Vagina (tissue), 2 donors: ENCODE results near the gene SLC26A2. TPM values are rescaled to one million over a fixed set of nuclear protein-coding genes. Genes with fewer than 3 reads are reported as not detected.

Experiments
- DNase-seq, 2 donors: peaks; one replicate each; pipeline ENCODE4 v3.0.0-alpha.2; 2017; ENCODE audit errors: extremely low spot score in 2 of 2
- H3K27ac ChIP-seq: fragments of 200-600 bp; sonication (generic); one replicate; pipeline ENCODE4 v1.5.1; 2019
- H3K27me3 ChIP-seq: fragments of 200-600 bp; sonication (generic); one replicate; pipeline ENCODE4 v1.5.1; 2019
- H3K36me3 ChIP-seq, 2 donors: fragments of 200-600 bp; sonication (generic); one replicate each; pipeline ENCODE4 v1.5.1; 2017 to 2019
- H3K4me1 ChIP-seq: fragments of 200-600 bp; sonication (generic); one replicate; pipeline ENCODE4 v1.5.1; 2019
- H3K4me3 ChIP-seq, 2 donors: fragments of 200-600 bp; sonication (generic); 1 replicate in 1 of 2; 2 replicates in 1 of 2; pipeline ENCODE4 v1.5.1; 2016 to 2019
- H3K9me3 ChIP-seq: fragments of 200-600 bp; sonication (generic); one replicate; pipeline ENCODE4 v1.5.1; 2019
- CTCF ChIP-seq, 3 experiments: fragments of 450-650 bp in 2 of 3; fragments of 200-600 bp in 1 of 3; sonication (generic) in 1 of 3; IDR thresholded peaks; one replicate each; pipeline ENCODE4 v1.5.1; 2017 to 2019; ENCODE audit warnings: antibody characterized with exemption in 3 of 3, mild to moderate bottlenecking in 2 of 3, moderate library complexity in 2 of 3
- POLR2A ChIP-seq, 2 donors: fragments of 450-650 bp; IDR thresholded peaks; one replicate each; pipeline ENCODE4 v1.6.1; 2017; ENCODE audit warnings: antibody characterized with exemption in 2 of 2, mild to moderate bottlenecking in 2 of 2, moderate library complexity in 2 of 2
- POLR2AphosphoS5 ChIP-seq, 2 donors: sonication (generic); formaldehyde crosslinking; IDR thresholded peaks; one replicate each; pipeline ENCODE4 v1.9.0; 2017; ENCODE audit warnings: antibody characterized with exemption in 2 of 2, mild to moderate bottlenecking in 2 of 2, low read depth in 1 of 2; ENCODE audit not compliant: insufficient read depth in 1 of 2
- intact Hi-C: fragments of 100-400 bp; cut with DNase I; formaldehyde crosslinking; loops from one replicate; pipeline ENCODE4 v1.15.1; 2023
- total RNA-seq: library from RNA; depleted of rRNA; stranded (reverse); fragments of >200 nt; gene quantifications from one replicate; pipeline ENCODE4 v1.2.3, GENCODE V29; 2016

Gene SLC26A2
- total RNA-seq, 1 donor from 2014 or later, result 13.3 TPM

- no peak overlapping the region for H3K4me3 ChIP-seq
- peaks cover 0 to 77% of the 10 kb centered on the region in 2 donors for H3K36me3 ChIP-seq
- intact Hi-C loops, result no loop called here
- H3K27ac ChIP-seq, result no peak overlapping the region
- TF ChIP-seq CTCF (IDR thresholded peaks at IDR 0.05) (no peak), POLR2AphosphoS5 (IDR thresholded peaks at IDR 0.05; ENCODE audit: insufficient read depth in 1 of 2, low read depth in 1 of 2) (no peak), POLR2A (IDR thresholded peaks at IDR 0.05) (no peak)
- H3K27me3 ChIP-seq, result no peaks in the 10 kb centered on the region
- H3K9me3 ChIP-seq, result no peaks in the 10 kb centered on the region
- H3K4me1 ChIP-seq, result no peaks in the 10 kb centered on the region
- DNase-seq, result no peak
Measured at GRCh38 chr5:150009671-150010387, 49.3 kb downstream of the SLC26A2 start.

- DNase-seq, result no peak
- intact Hi-C loops, result no loop called here
- Histone ChIP-seq H3K36me3 (peaks cover 0 to 81% of the 10 kb centered on the region in 2 donors), H3K27me3 (no peaks in the 10 kb centered on the region), H3K4me1 (no peaks in the 10 kb centered on the region), H3K27ac (no peak overlapping the region), H3K4me3 (no peak overlapping the region), H3K9me3 (no peaks in the 10 kb centered on the region)
- TF ChIP-seq POLR2A (IDR thresholded peaks at IDR 0.05), result no peak
- TF ChIP-seq POLR2AphosphoS5 (IDR thresholded peaks at IDR 0.05; ENCODE audit: insufficient read depth in 1 of 2, low read depth in 1 of 2), result no peak
- no peak for TF ChIP-seq CTCF (IDR thresholded peaks at IDR 0.05)
Measured at GRCh38 chr5:150013931-150014330, 53.4 kb downstream of the SLC26A2 start.

- TF ChIP-seq POLR2AphosphoS5 (IDR thresholded peaks at IDR 0.05; ENCODE audit: insufficient read depth in 1 of 2, low read depth in 1 of 2) (no peak), CTCF (IDR thresholded peaks at IDR 0.05) (no peak), POLR2A (IDR thresholded peaks at IDR 0.05) (no peak)
- no peak for DNase-seq
- Histone ChIP-seq H3K36me3 (peaks cover 0 to 83% of the 10 kb centered on the region in 2 donors), H3K9me3 (no peaks in the 10 kb centered on the region), H3K27ac (no peak overlapping the region), H3K27me3 (no peaks in the 10 kb centered on the region), H3K4me1 (no peaks in the 10 kb centered on the region), H3K4me3 (no peak overlapping the region)
- intact Hi-C loops, result no loop called here
Measured at GRCh38 chr5:150014456-150014855, 53.9 kb downstream of the SLC26A2 start.

- TF ChIP-seq POLR2A (IDR thresholded peaks at IDR 0.05) (no peak), POLR2AphosphoS5 (IDR thresholded peaks at IDR 0.05; ENCODE audit: insufficient read depth in 1 of 2, low read depth in 1 of 2) (no peak), CTCF (IDR thresholded peaks at IDR 0.05) (no peak)
- intact Hi-C loops, result no loop called here
- no peaks in the 10 kb centered on the region for H3K9me3 ChIP-seq
- H3K4me1 ChIP-seq, result no peaks in the 10 kb centered on the region
- H3K27ac ChIP-seq, result no peak overlapping the region
- DNase-seq, result no peak
- H3K36me3 ChIP-seq, result peaks cover 0 to 80% of the 10 kb centered on the region in 2 donors
- H3K27me3 ChIP-seq, result no peaks in the 10 kb centered on the region
- H3K4me3 ChIP-seq, result no peak overlapping the region
Measured at GRCh38 chr5:150015415-150015814, 54.9 kb downstream of the SLC26A2 start.

GRCh38 chr5:150016537-150016936, 56.0 kb downstream of the SLC26A2 start:
- H3K9me3 ChIP-seq, result no peaks in the 10 kb centered on the region
- no peak overlapping the region for H3K4me3 ChIP-seq
- peaks cover 0 to 77% of the 10 kb centered on the region in 2 donors for H3K36me3 ChIP-seq
- TF ChIP-seq POLR2AphosphoS5 (IDR thresholded peaks at IDR 0.05; ENCODE audit: insufficient read depth in 1 of 2, low read depth in 1 of 2) (no peak), CTCF (IDR thresholded peaks at IDR 0.05) (no peak), POLR2A (IDR thresholded peaks at IDR 0.05) (no peak)
- intact Hi-C loops, result no loop called here
- H3K4me1 ChIP-seq, result peaks cover 11% of the 10 kb centered on the region
- H3K27ac ChIP-seq, result no peak overlapping the region
- no peaks in the 10 kb centered on the region for H3K27me3 ChIP-seq
- DNase-seq, result no peak
